ENCODE data around the gene CFAP57.

The CFAP57 gene

DNA sequence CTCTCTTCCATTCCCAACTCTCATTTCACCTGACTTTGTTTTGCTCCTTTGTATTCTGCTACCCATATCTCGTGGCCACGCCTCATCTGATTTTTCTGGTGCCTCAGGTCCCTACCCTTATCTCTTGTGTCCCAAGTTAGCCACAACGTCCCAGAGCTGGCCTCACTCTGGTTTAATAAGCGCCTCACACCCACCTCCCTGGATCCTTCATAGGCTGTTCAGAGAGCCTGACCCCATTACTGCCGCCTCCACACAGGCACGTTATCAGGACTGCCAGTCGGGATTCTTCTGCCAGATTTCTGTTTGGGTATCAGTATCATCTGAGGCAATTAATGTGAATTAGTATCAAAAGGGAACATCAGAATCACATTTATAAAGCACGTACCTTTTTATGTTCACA lies 62.9 kb downstream of the CFAP57 start:
- no peak overlapping the region for H3K9ac ChIP-seq (ENCODE audit: insufficient read length, low read depth)
- H3K27me3 ChIP-seq (ENCODE audit: insufficient read depth, insufficient read length), result no peaks in the 10 kb centered on the region
- TF ChIP-seq SUZ12 (IDR thresholded peaks at IDR 0.05; ENCODE audit: extremely low read depth, insufficient read depth, insufficient read length) (no peak), YY1 (IDR thresholded peaks at IDR 0.05; ENCODE audit: insufficient read depth, insufficient read length) (no peak), ZNF274 (IDR thresholded peaks at IDR 0.05; ENCODE audit: low read depth, low read length) (no peak)
- no peaks in the 10 kb centered on the region for H3K9me3 ChIP-seq (ENCODE audit: insufficient read depth, low read length)
- H3K4me3 ChIP-seq (ENCODE audit: insufficient read length, low read depth), result no peak overlapping the region
- DNase-seq (ENCODE audit: low read depth, low spot score), result no peak
- H3K4me1 ChIP-seq (ENCODE audit: insufficient read depth, insufficient read length), result peaks cover 9% of the 10 kb centered on the region
- H3K36me3 ChIP-seq (ENCODE audit: insufficient read depth, insufficient read length, low read length), result no peaks in the 10 kb centered on the region

DNA sequence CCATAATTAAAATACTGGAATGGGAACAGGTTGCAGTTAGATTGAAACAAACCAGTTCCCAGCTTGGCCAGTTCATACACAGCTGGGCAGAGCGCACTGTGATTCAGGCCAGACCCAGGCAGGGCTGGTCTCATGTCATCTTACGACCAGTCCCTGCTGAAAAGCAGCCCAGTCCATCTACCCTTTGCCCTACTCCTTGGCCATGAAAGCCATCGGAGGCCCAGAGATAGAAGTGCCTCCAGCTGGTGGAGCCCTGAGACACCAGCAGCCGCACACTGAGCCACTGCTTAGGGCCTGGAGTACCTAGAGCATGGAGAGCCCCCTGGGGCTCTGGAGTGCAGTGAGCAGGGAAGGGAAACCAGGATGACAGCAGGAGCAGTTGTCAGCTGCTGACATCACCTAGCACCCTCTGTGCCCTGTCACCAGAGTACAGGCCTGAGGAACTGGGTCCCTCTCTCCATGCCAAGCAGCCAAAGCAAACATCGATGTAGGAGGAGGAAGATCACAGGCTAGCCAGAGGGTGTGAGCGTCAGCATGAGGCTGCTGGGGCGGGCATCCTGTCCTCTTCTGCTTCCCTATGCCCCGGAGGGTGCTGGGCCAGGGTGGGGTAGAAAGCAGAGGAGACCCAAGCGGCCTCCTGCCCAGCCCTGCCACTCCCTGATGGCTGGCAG lies 63.5 kb downstream of the CFAP57 start:
- no peak for DNase-seq (ENCODE audit: low read depth, low spot score)
- Histone ChIP-seq H3K9ac (ENCODE audit: insufficient read length, low read depth) (peak overlapping the region; percentile 7), H3K27me3 (ENCODE audit: insufficient read depth, insufficient read length) (no peaks in the 10 kb centered on the region), H3K9me3 (ENCODE audit: insufficient read depth, low read length) (no peaks in the 10 kb centered on the region; the same call in 1 of the 2 replicates), H3K36me3 (ENCODE audit: insufficient read depth, insufficient read length, low read length) (no peaks in the 10 kb centered on the region), H3K4me3 (ENCODE audit: insufficient read length, low read depth) (no peak overlapping the region), H3K4me1 (ENCODE audit: insufficient read depth, insufficient read length) (peaks cover 4% of the 10 kb centered on the region)
- TF ChIP-seq ZNF274 (IDR thresholded peaks at IDR 0.05; ENCODE audit: low read depth, low read length) (no peak), YY1 (IDR thresholded peaks at IDR 0.05; ENCODE audit: insufficient read depth, insufficient read length) (no peak), SUZ12 (IDR thresholded peaks at IDR 0.05; ENCODE audit: extremely low read depth, insufficient read depth, insufficient read length) (no peak)

- Histone ChIP-seq H3K9ac (ENCODE audit: insufficient read length, low read depth) (no peak overlapping the region), H3K4me1 (ENCODE audit: insufficient read depth, insufficient read length) (peaks cover 7% of the 10 kb centered on the region), H3K27me3 (ENCODE audit: insufficient read depth, insufficient read length) (no peaks in the 10 kb centered on the region), H3K9me3 (ENCODE audit: insufficient read depth, low read length) (no peaks in the 10 kb centered on the region; the same call in 1 of the 2 replicates), H3K4me3 (ENCODE audit: insufficient read length, low read depth) (no peak overlapping the region), H3K36me3 (ENCODE audit: insufficient read depth, insufficient read length, low read length) (no peaks in the 10 kb centered on the region)
- no peak for TF ChIP-seq SUZ12 (IDR thresholded peaks at IDR 0.05; ENCODE audit: extremely low read depth, insufficient read depth, insufficient read length)
- TF ChIP-seq YY1 (IDR thresholded peaks at IDR 0.05; ENCODE audit: insufficient read depth, insufficient read length), result no peak
- TF ChIP-seq ZNF274 (IDR thresholded peaks at IDR 0.05; ENCODE audit: low read depth, low read length), result no peak
- DNase-seq (ENCODE audit: low read depth, low spot score), result no peak
Observed at GRCh38 chr1:43237121-43237520, 65.0 kb downstream of the CFAP57 start.

DNA sequence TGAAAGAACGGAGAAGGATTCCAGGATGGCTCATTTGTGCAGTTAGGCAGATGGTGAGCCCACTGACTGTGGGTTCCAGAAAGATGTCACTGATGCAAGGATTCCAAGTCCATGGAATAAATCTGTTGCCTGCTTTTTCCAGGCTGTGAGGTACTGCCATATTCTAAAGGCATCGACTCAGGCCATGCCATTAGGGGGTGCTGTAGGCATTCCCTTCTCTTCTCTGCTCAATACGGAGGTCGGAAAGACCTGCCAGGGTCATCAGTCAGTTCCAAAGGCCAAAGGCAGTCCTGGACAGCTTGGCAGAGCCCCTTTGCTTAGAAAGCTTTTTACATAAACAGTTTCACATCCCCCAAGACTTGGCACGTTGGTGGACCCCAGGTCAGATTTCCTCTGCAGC lies 66.0 kb downstream of the CFAP57 start:
- Histone ChIP-seq H3K4me1 (ENCODE audit: insufficient read depth, insufficient read length) (peaks cover 7% of the 10 kb centered on the region), H3K4me3 (ENCODE audit: insufficient read length, low read depth) (no peak overlapping the region), H3K36me3 (ENCODE audit: insufficient read depth, insufficient read length, low read length) (no peaks in the 10 kb centered on the region), H3K9me3 (ENCODE audit: insufficient read depth, low read length) (no peaks in the 10 kb centered on the region; the same call in 1 of the 2 replicates), H3K27me3 (ENCODE audit: insufficient read depth, insufficient read length) (no peaks in the 10 kb centered on the region), H3K9ac (ENCODE audit: insufficient read length, low read depth) (no peak overlapping the region)
- peak; percentile 87 for DNase-seq (ENCODE audit: low read depth, low spot score)
- TF ChIP-seq SUZ12 (IDR thresholded peaks at IDR 0.05; ENCODE audit: extremely low read depth, insufficient read depth, insufficient read length) (no peak), ZNF274 (IDR thresholded peaks at IDR 0.05; ENCODE audit: low read depth, low read length) (no peak), YY1 (IDR thresholded peaks at IDR 0.05; ENCODE audit: insufficient read depth, insufficient read length) (no peak)

DNA sequence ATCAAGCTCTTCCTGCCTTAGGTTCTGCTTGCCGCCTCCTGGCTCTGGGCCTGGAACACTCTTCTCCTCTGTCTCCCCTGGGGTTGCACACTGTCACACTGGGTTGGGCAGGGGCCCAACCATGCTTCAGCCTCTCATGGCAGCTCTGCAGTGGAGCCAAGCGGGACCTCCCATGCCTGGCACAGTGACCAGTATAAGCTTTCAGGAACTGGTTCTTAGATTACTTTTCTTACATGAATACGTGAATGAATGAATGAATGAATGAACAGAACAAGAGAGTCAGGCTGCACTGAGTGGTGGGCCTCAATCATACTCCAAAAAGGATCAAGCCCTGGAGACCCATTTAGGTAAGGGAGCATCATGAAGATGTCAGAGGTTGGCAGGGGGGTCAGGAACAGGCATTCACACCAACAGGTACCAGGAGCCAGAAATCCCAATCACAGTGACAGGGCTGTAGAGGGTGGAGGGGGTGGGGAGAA lies 66.9 kb downstream of the CFAP57 start:
- Histone ChIP-seq H3K9me3 (ENCODE audit: insufficient read depth, low read length) (no peaks in the 10 kb centered on the region; the same call in 1 of the 2 replicates), H3K9ac (ENCODE audit: insufficient read length, low read depth) (no peak overlapping the region), H3K36me3 (ENCODE audit: insufficient read depth, insufficient read length, low read length) (no peaks in the 10 kb centered on the region), H3K4me1 (ENCODE audit: insufficient read depth, insufficient read length) (peaks cover 7% of the 10 kb centered on the region), H3K27me3 (ENCODE audit: insufficient read depth, insufficient read length) (no peaks in the 10 kb centered on the region), H3K4me3 (ENCODE audit: insufficient read length, low read depth) (no peak overlapping the region)
- DNase-seq (ENCODE audit: low read depth, low spot score), result no peak
- TF ChIP-seq SUZ12 (IDR thresholded peaks at IDR 0.05; ENCODE audit: extremely low read depth, insufficient read depth, insufficient read length), result no peak
- TF ChIP-seq YY1 (IDR thresholded peaks at IDR 0.05; ENCODE audit: insufficient read depth, insufficient read length), result no peak
- no peak for TF ChIP-seq ZNF274 (IDR thresholded peaks at IDR 0.05; ENCODE audit: low read depth, low read length)

- no peaks in the 10 kb centered on the region for H3K27me3 ChIP-seq (ENCODE audit: insufficient read depth, insufficient read length)
- H3K4me3 ChIP-seq (ENCODE audit: insufficient read length, low read depth), result no peak overlapping the region
- DNase-seq (ENCODE audit: low read depth, low spot score), result no peak
- no peaks in the 10 kb centered on the region for H3K36me3 ChIP-seq (ENCODE audit: insufficient read depth, insufficient read length, low read length)
- TF ChIP-seq SUZ12 (IDR thresholded peaks at IDR 0.05; ENCODE audit: extremely low read depth, insufficient read depth, insufficient read length) (no peak), YY1 (IDR thresholded peaks at IDR 0.05; ENCODE audit: insufficient read depth, insufficient read length) (no peak), ZNF274 (IDR thresholded peaks at IDR 0.05; ENCODE audit: low read depth, low read length) (no peak)
- peaks cover 7% of the 10 kb centered on the region for H3K4me1 ChIP-seq (ENCODE audit: insufficient read depth, insufficient read length)
- H3K9me3 ChIP-seq (ENCODE audit: insufficient read depth, low read length), result no peaks in the 10 kb centered on the region; the same call in 1 of the 2 replicates
- no peak overlapping the region for H3K9ac ChIP-seq (ENCODE audit: insufficient read length, low read depth)
Observed at GRCh38 chr1:43239484-43239883, 67.4 kb downstream of the CFAP57 start.

DNA sequence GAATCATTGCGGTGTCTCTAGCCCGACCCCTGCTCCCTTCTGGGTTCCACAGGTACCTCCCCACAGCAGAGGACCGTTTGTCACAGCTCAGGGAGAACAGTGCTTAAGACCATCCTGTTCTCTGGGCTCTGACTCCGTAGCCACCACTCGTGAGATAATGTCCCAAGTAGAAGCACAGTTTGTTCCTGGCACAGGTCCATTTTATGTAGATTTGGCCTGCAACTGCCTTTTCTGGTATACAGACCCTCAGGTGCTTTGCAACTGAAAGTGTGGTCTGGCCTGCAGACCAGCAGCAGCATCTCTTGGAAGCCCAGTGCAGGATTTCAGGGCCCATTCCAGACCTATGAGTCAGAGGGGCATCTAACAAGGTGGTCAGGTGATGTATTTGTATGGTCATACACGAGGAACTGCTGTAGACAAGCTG lies 69.3 kb downstream of the CFAP57 start:
- no peaks in the 10 kb centered on the region for H3K27me3 ChIP-seq (ENCODE audit: insufficient read depth, insufficient read length)
- H3K36me3 ChIP-seq (ENCODE audit: insufficient read depth, insufficient read length, low read length), result no peaks in the 10 kb centered on the region
- H3K4me3 ChIP-seq (ENCODE audit: insufficient read length, low read depth), result no peak overlapping the region
- DNase-seq (ENCODE audit: low read depth, low spot score), result peak; percentile 42
- peaks cover 7% of the 10 kb centered on the region for H3K4me1 ChIP-seq (ENCODE audit: insufficient read depth, insufficient read length)
- no peak overlapping the region for H3K9ac ChIP-seq (ENCODE audit: insufficient read length, low read depth)
- TF ChIP-seq SUZ12 (IDR thresholded peaks at IDR 0.05; ENCODE audit: extremely low read depth, insufficient read depth, insufficient read length) (no peak), ZNF274 (IDR thresholded peaks at IDR 0.05; ENCODE audit: low read depth, low read length) (no peak), YY1 (IDR thresholded peaks at IDR 0.05; ENCODE audit: insufficient read depth, insufficient read length) (no peak)
- peaks cover 16% of the 10 kb centered on the region for H3K9me3 ChIP-seq (ENCODE audit: insufficient read depth, low read length)
